ENCODE results near the gene SELENOH. TPM values are rescaled to one million over a fixed set of nuclear protein-coding genes. Genes with fewer than 3 reads are reported as not detected.

Gene SELENOH
- total and polyA plus RNA-seq, 9 of the 15 experiments (the other 6 are each of a cell fraction or from before 2014, with no cell fraction given): 16.6 to 299 (median 118) TPM

DNA sequence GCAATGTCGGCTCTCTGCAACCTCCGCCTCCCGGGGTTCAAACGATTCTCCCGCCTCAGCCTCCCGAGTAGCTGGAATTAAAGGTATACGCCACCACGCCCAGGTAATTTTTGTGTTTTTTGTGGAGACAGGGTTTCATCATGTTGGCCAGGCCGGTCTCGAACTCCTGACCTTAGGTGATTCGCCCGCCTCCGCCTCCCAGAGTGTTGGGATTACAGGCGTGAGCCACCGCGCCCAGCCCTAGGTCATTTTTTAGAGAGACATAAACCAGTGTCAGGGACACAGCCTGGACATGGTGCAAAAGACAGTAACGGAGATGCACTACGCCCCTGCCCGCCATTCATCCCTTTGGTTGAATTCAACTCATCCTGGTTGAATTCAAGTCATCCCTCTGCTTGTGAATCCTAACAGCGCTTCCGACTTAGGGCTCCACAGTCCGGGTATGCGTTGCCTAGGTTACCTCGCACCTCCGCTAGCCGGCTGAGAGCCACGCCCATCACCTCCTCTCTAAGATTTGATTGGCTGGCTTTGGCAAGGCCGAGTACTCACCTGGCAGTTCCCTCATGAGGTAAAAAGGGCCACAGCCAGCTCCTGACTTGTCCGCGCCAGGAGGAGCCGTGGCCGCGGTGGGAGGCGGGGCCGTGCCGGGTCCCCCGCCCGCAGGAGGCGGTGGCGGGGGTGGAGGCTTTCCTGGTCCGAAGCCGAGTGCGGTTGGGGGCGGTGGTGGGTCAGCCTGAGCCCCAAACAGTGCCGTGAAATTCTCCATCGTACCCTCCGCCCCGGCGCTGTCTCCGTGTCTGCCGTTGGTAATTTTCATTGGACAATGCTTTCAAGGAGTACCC lies 29.7 kb upstream of the SELENOH start, which contains the start of gene MED19 (continued):
- TF ChIP-seq, protein P1, sequence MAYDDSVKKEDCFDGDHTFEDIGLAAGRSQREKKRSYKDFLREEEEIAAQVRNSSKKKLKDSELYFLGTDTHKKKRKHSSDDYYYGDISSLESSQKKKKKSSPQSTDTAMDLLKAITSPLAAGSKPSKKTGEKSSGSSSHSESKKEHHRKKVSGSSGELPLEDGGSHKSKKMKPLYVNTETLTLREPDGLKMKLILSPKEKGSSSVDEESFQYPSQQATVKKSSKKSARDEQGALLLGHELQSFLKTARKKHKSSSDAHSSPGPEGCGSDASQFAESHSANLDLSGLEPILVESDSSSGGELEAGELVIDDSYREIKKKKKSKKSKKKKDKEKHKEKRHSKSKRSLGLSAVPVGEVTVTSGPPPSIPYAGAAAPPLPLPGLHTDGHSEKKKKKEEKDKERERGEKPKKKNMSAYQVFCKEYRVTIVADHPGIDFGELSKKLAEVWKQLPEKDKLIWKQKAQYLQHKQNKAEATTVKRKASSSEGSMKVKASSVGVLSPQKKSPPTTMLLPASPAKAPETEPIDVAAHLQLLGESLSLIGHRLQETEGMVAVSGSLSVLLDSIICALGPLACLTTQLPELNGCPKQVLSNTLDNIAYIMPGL (CRISPR knock-in tag; IDR thresholded peaks at IDR 0.05): peak; percentile 30; the same call in 1 of the 2 replicates
- TF ChIP-seq, protein P2, sequence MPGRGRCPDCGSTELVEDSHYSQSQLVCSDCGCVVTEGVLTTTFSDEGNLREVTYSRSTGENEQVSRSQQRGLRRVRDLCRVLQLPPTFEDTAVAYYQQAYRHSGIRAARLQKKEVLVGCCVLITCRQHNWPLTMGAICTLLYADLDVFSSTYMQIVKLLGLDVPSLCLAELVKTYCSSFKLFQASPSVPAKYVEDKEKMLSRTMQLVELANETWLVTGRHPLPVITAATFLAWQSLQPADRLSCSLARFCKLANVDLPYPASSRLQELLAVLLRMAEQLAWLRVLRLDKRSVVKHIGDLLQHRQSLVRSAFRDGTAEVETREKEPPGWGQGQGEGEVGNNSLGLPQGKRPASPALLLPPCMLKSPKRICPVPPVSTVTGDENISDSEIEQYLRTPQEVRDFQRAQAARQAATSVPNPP (IDR thresholded peaks at IDR 0.05; ENCODE audit: borderline replicate concordance, insufficient read depth, insufficient read length): no peak
- TF ChIP-seq, protein P3, sequence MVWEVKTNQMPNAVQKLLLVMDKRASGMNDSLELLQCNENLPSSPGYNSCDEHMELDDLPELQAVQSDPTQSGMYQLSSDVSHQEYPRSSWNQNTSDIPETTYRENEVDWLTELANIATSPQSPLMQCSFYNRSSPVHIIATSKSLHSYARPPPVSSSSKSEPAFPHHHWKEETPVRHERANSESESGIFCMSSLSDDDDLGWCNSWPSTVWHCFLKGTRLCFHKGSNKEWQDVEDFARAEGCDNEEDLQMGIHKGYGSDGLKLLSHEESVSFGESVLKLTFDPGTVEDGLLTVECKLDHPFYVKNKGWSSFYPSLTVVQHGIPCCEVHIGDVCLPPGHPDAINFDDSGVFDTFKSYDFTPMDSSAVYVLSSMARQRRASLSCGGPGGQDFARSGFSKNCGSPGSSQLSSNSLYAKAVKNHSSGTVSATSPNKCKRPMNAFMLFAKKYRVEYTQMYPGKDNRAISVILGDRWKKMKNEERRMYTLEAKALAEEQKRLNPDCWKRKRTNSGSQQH (CRISPR knock-in tag; IDR thresholded peaks at IDR 0.05): 0 out of 2 replicates have a peak, but pooled peaks have one; percentile 25
- TF ChIP-seq NONO (IDR thresholded peaks at IDR 0.05; ENCODE audit: low read depth in 2 of 2, low read length in 1 of 2) (0 out of 4 replicates have a peak, but pooled peaks of 1 of the 2 experiments have one; percentile 40), DPF2 (IDR thresholded peaks at IDR 0.05) (0 out of 2 replicates have a peak, but pooled peaks have one; percentile 17), ZNF586 (CRISPR knock-in tag; conservative IDR thresholded peaks at IDR 0.05) (no peak), HDAC1 (IDR thresholded peaks at IDR 0.05) (peak in 1 of 2 experiments; percentile 79; a peak in 2 of 4 replicates), SRSF1 (IDR thresholded peaks at IDR 0.05; ENCODE audit: low read depth, low read length) (no peak), NRF1 (conservative IDR thresholded peaks at IDR 0.05 in 1 of 2, IDR thresholded peaks at IDR 0.05 in 1 of 2) (peak in 1 of 2 experiments; percentile 40; a peak in 1 of 4 replicates), NFYB (IDR thresholded peaks at IDR 0.05; ENCODE audit: extremely low read depth, insufficient read length) (peak; percentile 66), SMARCA4 (IDR thresholded peaks at IDR 0.05) (0 out of 2 replicates have a peak, but pooled peaks have one; percentile 29), POLR2A (conservative IDR thresholded peaks at IDR 0.05) (no peak), MTF1 (CRISPR knock-in tag; IDR thresholded peaks at IDR 0.05; ENCODE audit: borderline replicate concordance) (no peak), RBFOX2 (IDR thresholded peaks at IDR 0.05; ENCODE audit: low read depth, low read length) (peak; percentile 81), TEAD1 (CRISPR knock-in tag; IDR thresholded peaks at IDR 0.05) (peak in 1 of 2 experiments; percentile 32; a peak in 1 of 4 replicates)
- TF ChIP-seq, protein P4, sequence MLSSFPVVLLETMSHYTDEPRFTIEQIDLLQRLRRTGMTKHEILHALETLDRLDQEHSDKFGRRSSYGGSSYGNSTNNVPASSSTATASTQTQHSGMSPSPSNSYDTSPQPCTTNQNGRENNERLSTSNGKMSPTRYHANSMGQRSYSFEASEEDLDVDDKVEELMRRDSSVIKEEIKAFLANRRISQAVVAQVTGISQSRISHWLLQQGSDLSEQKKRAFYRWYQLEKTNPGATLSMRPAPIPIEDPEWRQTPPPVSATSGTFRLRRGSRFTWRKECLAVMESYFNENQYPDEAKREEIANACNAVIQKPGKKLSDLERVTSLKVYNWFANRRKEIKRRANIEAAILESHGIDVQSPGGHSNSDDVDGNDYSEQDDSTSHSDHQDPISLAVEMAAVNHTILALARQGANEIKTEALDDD (IDR thresholded peaks at IDR 0.05): 0 out of 2 replicates have a peak, but pooled peaks have one; percentile 29
- TF ChIP-seq, protein P5, sequence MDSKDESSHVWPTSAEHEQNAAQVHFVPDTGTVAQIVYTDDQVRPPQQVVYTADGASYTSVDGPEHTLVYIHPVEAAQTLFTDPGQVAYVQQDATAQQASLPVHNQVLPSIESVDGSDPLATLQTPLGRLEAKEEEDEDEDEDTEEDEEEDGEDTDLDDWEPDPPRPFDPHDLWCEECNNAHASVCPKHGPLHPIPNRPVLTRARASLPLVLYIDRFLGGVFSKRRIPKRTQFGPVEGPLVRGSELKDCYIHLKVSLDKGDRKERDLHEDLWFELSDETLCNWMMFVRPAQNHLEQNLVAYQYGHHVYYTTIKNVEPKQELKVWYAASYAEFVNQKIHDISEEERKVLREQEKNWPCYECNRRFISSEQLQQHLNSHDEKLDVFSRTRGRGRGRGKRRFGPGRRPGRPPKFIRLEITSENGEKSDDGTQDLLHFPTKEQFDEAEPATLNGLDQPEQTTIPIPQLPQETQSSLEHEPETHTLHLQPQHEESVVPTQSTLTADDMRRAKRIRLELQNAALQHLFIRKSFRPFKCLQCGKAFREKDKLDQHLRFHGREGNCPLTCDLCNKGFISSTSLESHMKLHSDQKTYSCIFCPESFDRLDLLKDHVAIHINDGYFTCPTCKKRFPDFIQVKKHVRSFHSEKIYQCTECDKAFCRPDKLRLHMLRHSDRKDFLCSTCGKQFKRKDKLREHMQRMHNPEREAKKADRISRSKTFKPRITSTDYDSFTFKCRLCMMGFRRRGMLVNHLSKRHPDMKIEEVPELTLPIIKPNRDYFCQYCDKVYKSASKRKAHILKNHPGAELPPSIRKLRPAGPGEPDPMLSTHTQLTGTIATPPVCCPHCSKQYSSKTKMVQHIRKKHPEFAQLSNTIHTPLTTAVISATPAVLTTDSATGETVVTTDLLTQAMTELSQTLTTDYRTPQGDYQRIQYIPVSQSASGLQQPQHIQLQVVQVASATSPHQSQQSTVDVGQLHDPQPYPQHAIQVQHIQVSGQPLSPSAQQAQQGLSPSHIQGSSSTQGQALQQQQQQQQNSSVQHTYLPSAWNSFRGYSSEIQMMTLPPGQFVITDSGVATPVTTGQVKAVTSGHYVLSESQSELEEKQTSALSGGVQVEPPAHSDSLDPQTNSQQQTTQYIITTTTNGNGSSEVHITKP (IDR thresholded peaks at IDR 0.05; ENCODE audit: partially characterized antibody): peak; percentile 95

Data from K562 (cell line).